Measurements from ENCODE around the gene KDM8. TPM values are rescaled to one million over a fixed set of nuclear protein-coding genes. Genes with fewer than 3 reads are reported as not detected.
A peak's percentile ranks its signal among the peaks of the same experiment; 100 is the strongest.

KDM8 gene
- total RNA-seq, 1 donor from 2014 or later = 6.1 TPM

DNA sequence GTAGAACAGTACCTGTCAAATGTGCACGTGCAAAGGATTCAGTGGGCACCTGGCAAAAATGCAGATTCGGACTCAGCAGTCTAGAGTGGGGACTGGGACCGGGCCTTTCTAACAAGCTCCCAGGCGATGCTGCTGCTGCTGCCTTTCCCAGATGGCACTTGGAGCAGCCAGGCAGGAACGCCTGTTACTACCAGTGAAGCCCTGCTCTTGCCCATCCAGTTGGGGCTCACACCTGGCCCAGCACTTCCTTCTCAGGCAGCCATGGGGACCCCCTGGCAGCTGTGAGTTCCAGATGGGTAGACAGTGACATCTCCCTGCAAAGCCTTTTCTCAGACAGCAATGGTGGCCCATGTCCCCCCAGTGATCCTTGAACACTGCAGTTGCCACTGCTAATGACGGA, 30.4 kb downstream of the KDM8 start:
- H3K36me3 ChIP-seq = peaks cover 24% of the 10 kb centered on the region
- H3K4me3 ChIP-seq = no peak overlapping the region
- peak; percentile 60 for DNase-seq
- H3K27me3 ChIP-seq = no peaks in the 10 kb centered on the region
- peak overlapping the region; percentile 73 for H3K27ac ChIP-seq
- TF ChIP-seq, protein P1, sequence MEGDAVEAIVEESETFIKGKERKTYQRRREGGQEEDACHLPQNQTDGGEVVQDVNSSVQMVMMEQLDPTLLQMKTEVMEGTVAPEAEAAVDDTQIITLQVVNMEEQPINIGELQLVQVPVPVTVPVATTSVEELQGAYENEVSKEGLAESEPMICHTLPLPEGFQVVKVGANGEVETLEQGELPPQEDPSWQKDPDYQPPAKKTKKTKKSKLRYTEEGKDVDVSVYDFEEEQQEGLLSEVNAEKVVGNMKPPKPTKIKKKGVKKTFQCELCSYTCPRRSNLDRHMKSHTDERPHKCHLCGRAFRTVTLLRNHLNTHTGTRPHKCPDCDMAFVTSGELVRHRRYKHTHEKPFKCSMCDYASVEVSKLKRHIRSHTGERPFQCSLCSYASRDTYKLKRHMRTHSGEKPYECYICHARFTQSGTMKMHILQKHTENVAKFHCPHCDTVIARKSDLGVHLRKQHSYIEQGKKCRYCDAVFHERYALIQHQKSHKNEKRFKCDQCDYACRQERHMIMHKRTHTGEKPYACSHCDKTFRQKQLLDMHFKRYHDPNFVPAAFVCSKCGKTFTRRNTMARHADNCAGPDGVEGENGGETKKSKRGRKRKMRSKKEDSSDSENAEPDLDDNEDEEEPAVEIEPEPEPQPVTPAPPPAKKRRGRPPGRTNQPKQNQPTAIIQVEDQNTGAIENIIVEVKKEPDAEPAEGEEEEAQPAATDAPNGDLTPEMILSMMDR (IDR thresholded peaks at IDR 0.05) = no peak
- no peaks in the 10 kb centered on the region for H3K9me3 ChIP-seq
- intact Hi-C loops (cut with DNase I) = loop anchor here (10.0 kb wide), 1 partner anchor 131 kb away; no protein-coding TSS in a partner anchor
- H3K4me1 ChIP-seq = peaks cover 59% of the 10 kb centered on the region
- no peak for ATAC-seq

DNA sequence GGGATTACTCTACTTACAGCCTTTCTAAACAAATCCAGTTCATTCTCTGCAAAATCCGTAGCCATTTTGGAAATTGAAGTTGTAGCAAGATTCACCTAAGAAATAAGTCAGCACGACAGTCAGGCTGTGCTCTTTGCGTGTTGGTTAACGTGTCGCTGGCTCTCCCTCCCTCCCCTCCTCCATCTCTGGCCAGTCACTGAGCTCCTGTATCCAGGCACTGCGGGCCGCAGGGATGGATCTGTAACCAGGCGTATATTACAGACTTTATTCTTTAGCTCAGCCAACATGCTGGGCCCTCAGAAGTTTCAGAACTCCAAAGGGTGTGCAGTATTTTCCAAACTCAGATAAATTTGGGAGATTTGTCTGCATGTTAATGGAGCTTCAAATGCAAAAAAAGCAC, 30.8 kb downstream of the KDM8 start:
- peak; percentile 19 for DNase-seq
- TF ChIP-seq, protein P1 (IDR thresholded peaks at IDR 0.05) = no peak
- no peak overlapping the region for H3K4me3 ChIP-seq
- H3K27ac ChIP-seq = peak overlapping the region; percentile 73
- peaks cover 60% of the 10 kb centered on the region for H3K4me1 ChIP-seq
- H3K9me3 ChIP-seq = no peaks in the 10 kb centered on the region
- peaks cover 24% of the 10 kb centered on the region for H3K36me3 ChIP-seq
- H3K27me3 ChIP-seq = no peaks in the 10 kb centered on the region
- intact Hi-C loops (cut with DNase I) = loop anchor here (10.0 kb wide), 1 partner anchor 131 kb away; no protein-coding TSS in a partner anchor
- no peak for ATAC-seq

DNA sequence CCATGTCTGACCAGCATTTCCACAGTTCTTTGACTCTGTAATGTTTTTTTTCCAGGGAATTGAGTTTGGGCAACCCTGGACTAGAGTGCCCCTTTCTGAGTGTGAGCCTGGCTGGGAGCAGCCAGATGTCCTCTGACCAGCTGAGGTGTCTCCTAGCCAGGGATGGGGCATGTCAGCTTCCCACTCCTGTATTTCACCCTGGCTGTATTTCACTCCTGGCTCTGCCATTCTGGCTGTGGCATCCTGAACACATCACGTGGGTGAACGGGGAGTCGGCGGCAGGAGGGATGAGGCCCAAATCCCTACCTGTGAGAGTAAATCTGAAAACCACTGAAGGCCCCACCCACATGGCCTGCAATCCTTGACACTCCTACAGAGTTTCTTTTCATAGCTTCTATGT, 31.3 kb downstream of the KDM8 start:
- Histone ChIP-seq H3K4me1 (peaks cover 60% of the 10 kb centered on the region), H3K9me3 (no peaks in the 10 kb centered on the region), H3K27ac (peak overlapping the region; percentile 73)

DNA sequence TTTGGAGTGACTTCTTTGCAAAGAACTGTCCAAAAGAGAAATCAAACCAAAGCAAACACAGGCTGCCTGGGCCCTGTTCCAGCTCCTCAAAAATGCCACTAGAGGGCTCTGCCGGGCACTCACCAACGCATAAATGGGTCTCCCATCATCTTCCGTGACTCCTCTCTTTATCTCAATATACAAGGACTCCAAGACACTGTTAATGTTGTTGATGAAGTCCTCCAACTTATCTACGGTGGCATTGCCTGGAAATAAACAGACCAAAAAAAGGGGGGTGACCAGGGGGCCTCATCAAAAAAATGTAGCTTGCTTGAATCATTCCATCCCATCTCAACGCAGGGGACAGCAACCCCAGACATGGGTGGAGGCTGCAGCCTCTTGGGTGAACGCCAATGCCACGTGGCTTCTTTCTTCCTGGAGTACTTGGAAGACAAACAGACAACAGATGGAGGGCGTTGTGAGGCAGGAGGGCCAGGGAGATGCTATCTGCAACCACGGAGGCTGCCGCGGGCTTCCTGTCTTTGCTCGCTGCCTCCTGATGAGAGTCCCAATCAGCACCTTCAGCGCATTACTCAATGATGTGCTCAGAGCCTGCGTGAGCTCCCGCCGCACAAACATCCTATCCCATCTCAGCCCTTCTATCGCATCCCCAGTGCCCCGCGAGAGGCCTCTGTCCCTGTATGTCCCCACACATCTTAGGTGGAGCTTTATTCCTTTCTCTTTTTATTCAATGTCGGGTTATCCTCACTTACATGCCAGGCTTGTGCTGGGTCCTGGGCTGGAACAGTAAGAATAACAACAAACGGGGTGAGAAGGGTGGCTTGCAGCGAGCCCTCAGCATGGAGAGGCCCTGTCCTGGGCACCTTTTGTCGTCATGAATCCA, 32.0 kb downstream of the KDM8 start:
- ATAC-seq (peak; percentile 71), DNase-seq (peak; percentile 87)
- TF ChIP-seq, protein P1 (IDR thresholded peaks at IDR 0.05) = peak; percentile 92
- Histone ChIP-seq H3K36me3 (peaks cover 23% of the 10 kb centered on the region), H3K4me3 (no peak overlapping the region), H3K9me3 (no peaks in the 10 kb centered on the region), H3K27ac (peak overlapping the region; percentile 73), H3K27me3 (no peaks in the 10 kb centered on the region), H3K4me1 (peaks cover 60% of the 10 kb centered on the region)
- intact Hi-C loops (cut with DNase I) = loop anchor here (10.0 kb wide), 1 partner anchor 130 kb away; no protein-coding TSS in a partner anchor

More for the DNA sequence above, 31.3 kb downstream of the KDM8 start:
- TF ChIP-seq, protein P1 (IDR thresholded peaks at IDR 0.05) = no peak
- no peak overlapping the region for H3K4me3 ChIP-seq
- intact Hi-C loops (cut with DNase I) = loop anchor here (10.0 kb wide), 1 partner anchor 130 kb away; no protein-coding TSS in a partner anchor
- ATAC-seq (no peak), DNase-seq (peak; percentile 45)
- H3K36me3 ChIP-seq = peaks cover 24% of the 10 kb centered on the region
- H3K27me3 ChIP-seq = no peaks in the 10 kb centered on the region

DNA sequence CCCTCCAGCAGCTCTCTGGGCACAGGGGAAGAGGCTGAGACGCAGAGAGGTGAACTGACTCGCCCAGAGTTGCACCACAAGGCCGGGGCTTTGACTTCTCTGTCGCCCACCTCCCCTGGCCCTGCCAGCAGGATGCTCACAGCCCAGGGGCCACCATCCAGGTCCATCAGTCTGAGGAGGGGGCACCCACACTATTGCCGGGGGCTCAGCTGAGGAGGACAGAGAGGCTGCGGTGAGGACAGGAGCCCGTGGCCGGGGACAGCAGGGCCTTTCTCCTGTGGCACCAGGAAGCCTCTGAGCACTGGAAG, 32.6 kb downstream of the KDM8 start:
- intact Hi-C loops (cut with DNase I) = loop anchor here (10.0 kb wide), 1 partner anchor 129 kb away; no protein-coding TSS in a partner anchor

More for the DNA sequence above, 32.6 kb downstream of the KDM8 start:
- peaks cover 17% of the 10 kb centered on the region for H3K36me3 ChIP-seq
- no peaks in the 10 kb centered on the region for H3K27me3 ChIP-seq
- TF ChIP-seq, protein P1 (IDR thresholded peaks at IDR 0.05) = no peak
- H3K9me3 ChIP-seq = no peaks in the 10 kb centered on the region
- DNase-seq = peak; percentile 59
- peak overlapping the region; percentile 73 for H3K27ac ChIP-seq
- H3K4me1 ChIP-seq = peaks cover 63% of the 10 kb centered on the region
- ATAC-seq = no peak
- H3K4me3 ChIP-seq = no peak overlapping the region

Measured in upper lobe of right lung (tissue), 1 donor.